GM10847 (cell line): ENCODE results near the gene CNTLN.

Experiments
- POLR2A ChIP-seq: IDR thresholded peaks from 2 replicates; pipeline ENCODE4 v1.6.1; 2011; ENCODE audit not compliant: insufficient read length; ENCODE audit errors: extremely low read depth

CNTLN gene

GRCh38 chr9:17453751-17454150 is 318.9 kb downstream of the CNTLN start:
- TF ChIP-seq POLR2A = no peak

- TF ChIP-seq POLR2A = no peak
Measured at GRCh38 chr9:17462869-17463464, 328.1 kb downstream of the CNTLN start.

- TF ChIP-seq POLR2A = no peak
Measured at GRCh38 chr9:17470036-17470813, 335.4 kb downstream of the CNTLN start.

- TF ChIP-seq POLR2A = no peak
Measured at GRCh38 chr9:17472126-17472525, 337.3 kb downstream of the CNTLN start.

- no peak for TF ChIP-seq POLR2A
Measured at GRCh38 chr9:17476401-17476800, 341.6 kb downstream of the CNTLN start.

GRCh38 chr9:17477816-17478215 is 343.0 kb downstream of the CNTLN start:
- no peak for TF ChIP-seq POLR2A

- TF ChIP-seq POLR2A = no peak
Measured at GRCh38 chr9:17480966-17481365, 346.1 kb downstream of the CNTLN start.

- no peak for TF ChIP-seq POLR2A
Measured at GRCh38 chr9:17481565-17481964, 346.7 kb downstream of the CNTLN start.

- TF ChIP-seq POLR2A = no peak
Measured at GRCh38 chr9:17484906-17485305, 350.1 kb downstream of the CNTLN start.

- TF ChIP-seq POLR2A = no peak
Measured at GRCh38 chr9:17486396-17486795, 351.6 kb downstream of the CNTLN start.

GRCh38 chr9:17487467-17487866 is 352.6 kb downstream of the CNTLN start:
- TF ChIP-seq POLR2A = no peak

GRCh38 chr9:17488662-17489061 is 353.8 kb downstream of the CNTLN start:
- TF ChIP-seq POLR2A = no peak

- TF ChIP-seq POLR2A = no peak
Measured at GRCh38 chr9:17490110-17490509, 355.3 kb downstream of the CNTLN start.

- no peak for TF ChIP-seq POLR2A
Measured at GRCh38 chr9:17491780-17492179, 356.9 kb downstream of the CNTLN start.

- TF ChIP-seq POLR2A = no peak
Measured at GRCh38 chr9:17503196-17503595, 368.4 kb downstream of the CNTLN start.

GRCh38 chr9:17509151-17509550 is 374.3 kb downstream of the CNTLN start:
- TF ChIP-seq POLR2A = no peak

- no peak for TF ChIP-seq POLR2A
Measured at GRCh38 chr9:17509701-17510100, 374.9 kb downstream of the CNTLN start.
